Stimulated activated CD8-positive, alpha-beta memory T cell treated with anti-CD3 and anti-CD28 coated beads, Interleukin-12 subunit alpha, Interleukin-12 subunit beta, amount 100 ng/mL, for 1 hour (primary cell): Measurements from ENCODE around the gene KCNK16.

Experiments used
- DNase-seq: peaks from one replicate; pipeline ENCODE4 v3.0.0-alpha.2; 2020; ENCODE audit warnings: low read depth

The KCNK16 gene

GRCh38 chr6:39322306-39322850, at the start of gene KCNK16:
TSS of gene KCNK16 (minus strand) at chr6:39322702. CDS start at chr6:39322540, 162 bp downstream.
- no peak for DNase-seq

GRCh38 chr6:39370390-39370789, 47.9 kb upstream of the KCNK16 start:
- no peak for DNase-seq

GRCh38 chr6:39369987-39370386, 47.5 kb upstream of the KCNK16 start:
- DNase-seq: no peak

GRCh38 chr6:39367700-39368099, 45.2 kb upstream of the KCNK16 start:
- DNase-seq: no peak

- no peak for DNase-seq
Measured at GRCh38 chr6:39366931-39367618, 44.6 kb upstream of the KCNK16 start.

GRCh38 chr6:39365281-39366074, 43.0 kb upstream of the KCNK16 start:
- DNase-seq: no peak

- DNase-seq: no peak
Measured at GRCh38 chr6:39363280-39363679, 40.8 kb upstream of the KCNK16 start.

GRCh38 chr6:39362487-39362865, 40.0 kb upstream of the KCNK16 start:
- no peak for DNase-seq

- peak; percentile 17 for DNase-seq
Measured at GRCh38 chr6:39361657-39362486, 39.4 kb upstream of the KCNK16 start.

- DNase-seq: no peak
Measured at GRCh38 chr6:39360378-39360777, 37.9 kb upstream of the KCNK16 start.

- no peak for DNase-seq
Measured at GRCh38 chr6:39357998-39358686, 35.6 kb upstream of the KCNK16 start.

GRCh38 chr6:39353698-39354315, 31.3 kb upstream of the KCNK16 start:
- no peak for DNase-seq

GRCh38 chr6:39350723-39351505, 28.4 kb upstream of the KCNK16 start:
- no peak for DNase-seq

GRCh38 chr6:39348740-39349139, 26.2 kb upstream of the KCNK16 start:
- no peak for DNase-seq

- peak; percentile 33 for DNase-seq
Measured at GRCh38 chr6:39347906-39348585, 25.5 kb upstream of the KCNK16 start.

- no peak for DNase-seq
Measured at GRCh38 chr6:39347206-39347605, 24.7 kb upstream of the KCNK16 start.

GRCh38 chr6:39344821-39345280, 22.3 kb upstream of the KCNK16 start:
- no peak for DNase-seq

GRCh38 chr6:39343396-39343870, 20.9 kb upstream of the KCNK16 start:
- DNase-seq: no peak

- no peak for DNase-seq
Measured at GRCh38 chr6:39342692-39343395, 20.3 kb upstream of the KCNK16 start.
